CD8-positive, alpha-beta memory T cell (primary cell): Measurements from ENCODE around the gene CTIF. TPM values are rescaled to one million over a fixed set of nuclear protein-coding genes. Genes with fewer than 3 reads are reported as not detected.

Experiments
- CTCF ChIA-PET: fragments of 350-600 bp; sonication (Branson Sonifier 250); formaldehyde crosslinking; loops from one replicate; lab custom pipeline; 2021; ENCODE audit warnings: antibody characterized with exemption; lab: Charles Lee
- POLR2A ChIA-PET: fragments of 350-600 bp; sonication (Branson Sonifier 250); formaldehyde crosslinking; loops from one replicate; lab custom pipeline; 2021; ENCODE audit warnings: antibody characterized with exemption; lab: Charles Lee
- DNase-seq, 5 donors: peaks; one replicate each; pipeline versions ENCODE4 v3.0.0 to v3.0.0-alpha.2; 2020 to 2022; ENCODE audit warnings: mixed read lengths in 1 of 5
- H3K27ac ChIP-seq: one replicate; pipeline ENCODE4 v1.7.0; 2013; ENCODE audit warnings: low read depth, mild to moderate bottlenecking, low read length, moderate library complexity
- H3K27me3 ChIP-seq: 2 replicates; pipeline ENCODE4 v1.7.0; 2013; ENCODE audit warnings: low read length, mild to moderate bottlenecking; ENCODE audit not compliant: insufficient read depth, poor library complexity, severe bottlenecking
- H3K36me3 ChIP-seq: 2 replicates; pipeline ENCODE4 v1.7.0; 2013; ENCODE audit warnings: mild to moderate bottlenecking, low read length, moderate library complexity; ENCODE audit not compliant: insufficient read depth
- H3K4me1 ChIP-seq: 2 replicates; pipeline ENCODE4 v1.7.0; 2013; ENCODE audit warnings: mild to moderate bottlenecking, low read length, moderate library complexity; ENCODE audit not compliant: insufficient read depth
- H3K4me3 ChIP-seq: 2 replicates; pipeline ENCODE4 v1.7.0; 2013; ENCODE audit warnings: mild to moderate bottlenecking, low read length
- H3K9me3 ChIP-seq: 2 replicates; pipeline ENCODE4 v1.7.0; 2013; ENCODE audit warnings: mild to moderate bottlenecking, low read length
- H3K27ac Mint-ChIP-seq, 8 donors: one replicate each; pipeline ENCODE4 v1.8.0; 2020 to 2021; ENCODE audit warnings: mixed read lengths in 8 of 8, mild to moderate bottlenecking in 6 of 8, inconsistent platforms in 3 of 8, moderate library complexity in 3 of 8
- H3K27me3 Mint-ChIP-seq, 2 donors: one replicate each; pipeline ENCODE4 v1.8.0; 2020 to 2021; ENCODE audit warnings: mixed read lengths in 2 of 2, mild to moderate bottlenecking in 1 of 2, moderate library complexity in 1 of 2
- H3K36me3 Mint-ChIP-seq, 3 donors: one replicate each; pipeline ENCODE4 v1.8.0; 2020 to 2021; ENCODE audit warnings: mixed read lengths in 3 of 3, inconsistent platforms in 1 of 3, mild to moderate bottlenecking in 1 of 3
- H3K4me1 Mint-ChIP-seq, 3 donors: one replicate each; pipeline ENCODE4 v1.8.0; 2020 to 2021; ENCODE audit warnings: mixed read lengths in 3 of 3, inconsistent platforms in 1 of 3, mild to moderate bottlenecking in 1 of 3
- H3K4me3 Mint-ChIP-seq, 7 donors: one replicate each; pipeline ENCODE4 v1.8.0; 2020 to 2021; ENCODE audit warnings: mixed read lengths in 7 of 7, mild to moderate bottlenecking in 6 of 7, moderate library complexity in 4 of 7, inconsistent platforms in 2 of 7
- H3K9me3 Mint-ChIP-seq, 5 donors: one replicate each; pipeline ENCODE4 v1.8.0; 2020 to 2022; ENCODE audit warnings: mixed read lengths in 5 of 5, mild to moderate bottlenecking in 3 of 5, moderate library complexity in 2 of 5, inconsistent platforms in 1 of 5
- polyA plus RNA-seq: library from polyadenylated mRNA; unstranded; fragments of 300-500 nt; fragmentation: Illumina TruSeq; gene quantifications from one replicate; pipeline ENCODE4 v1.2.3, GENCODE V29; 2021
- total RNA-seq, 2 experiments: library from RNA; stranded (reverse); gene quantifications; one replicate each; pipeline ENCODE4 v1.2.3, GENCODE V29; 2021

Gene CTIF
- total and polyA plus RNA-seq, 3 experiments from 2014 or later: 0.89 to 4.8 (median 4.2) TPM

- ChIA-PET POLR2A (no interaction called here), CTCF (no interaction called here)
- no peaks in the 10 kb centered on the region for H3K36me3 Mint-ChIP-seq
- Histone ChIP-seq H3K9me3 (no peaks in the 10 kb centered on the region), H3K4me3 (no peak overlapping the region), H3K27me3 (no peaks in the 10 kb centered on the region), H3K27ac (no peak overlapping the region), H3K4me1 (no peaks in the 10 kb centered on the region), H3K36me3 (no peaks in the 10 kb centered on the region)
- no peaks in the 10 kb centered on the region for H3K9me3 Mint-ChIP-seq
- H3K4me1 Mint-ChIP-seq: no peaks in the 10 kb centered on the region
- no peak overlapping the region for H3K27ac Mint-ChIP-seq
- no peak for DNase-seq
- H3K27me3 Mint-ChIP-seq: peaks cover under 1 to 4% of the 10 kb centered on the region in 2 donors
- no peak overlapping the region for H3K4me3 Mint-ChIP-seq
Observed at GRCh38 chr18:48612917-48613316, 74.1 kb downstream of the CTIF start.

GRCh38 chr18:48613589-48614404 lies 75.0 kb downstream of the CTIF start:
- Histone ChIP-seq H3K9me3 (no peaks in the 10 kb centered on the region), H3K36me3 (no peaks in the 10 kb centered on the region), H3K4me3 (no peak overlapping the region), H3K27ac (no peak overlapping the region), H3K4me1 (no peaks in the 10 kb centered on the region), H3K27me3 (no peaks in the 10 kb centered on the region)
- Mint-ChIP-seq H3K9me3 (no peaks in the 10 kb centered on the region), H3K27me3 (peaks cover 0 to 4% of the 10 kb centered on the region in 2 donors), H3K4me1 (no peaks in the 10 kb centered on the region), H3K4me3 (no peak overlapping the region), H3K36me3 (no peaks in the 10 kb centered on the region), H3K27ac (no peak overlapping the region)
- ChIA-PET CTCF (no interaction called here), POLR2A (no interaction called here)
- no peak for DNase-seq

DNA sequence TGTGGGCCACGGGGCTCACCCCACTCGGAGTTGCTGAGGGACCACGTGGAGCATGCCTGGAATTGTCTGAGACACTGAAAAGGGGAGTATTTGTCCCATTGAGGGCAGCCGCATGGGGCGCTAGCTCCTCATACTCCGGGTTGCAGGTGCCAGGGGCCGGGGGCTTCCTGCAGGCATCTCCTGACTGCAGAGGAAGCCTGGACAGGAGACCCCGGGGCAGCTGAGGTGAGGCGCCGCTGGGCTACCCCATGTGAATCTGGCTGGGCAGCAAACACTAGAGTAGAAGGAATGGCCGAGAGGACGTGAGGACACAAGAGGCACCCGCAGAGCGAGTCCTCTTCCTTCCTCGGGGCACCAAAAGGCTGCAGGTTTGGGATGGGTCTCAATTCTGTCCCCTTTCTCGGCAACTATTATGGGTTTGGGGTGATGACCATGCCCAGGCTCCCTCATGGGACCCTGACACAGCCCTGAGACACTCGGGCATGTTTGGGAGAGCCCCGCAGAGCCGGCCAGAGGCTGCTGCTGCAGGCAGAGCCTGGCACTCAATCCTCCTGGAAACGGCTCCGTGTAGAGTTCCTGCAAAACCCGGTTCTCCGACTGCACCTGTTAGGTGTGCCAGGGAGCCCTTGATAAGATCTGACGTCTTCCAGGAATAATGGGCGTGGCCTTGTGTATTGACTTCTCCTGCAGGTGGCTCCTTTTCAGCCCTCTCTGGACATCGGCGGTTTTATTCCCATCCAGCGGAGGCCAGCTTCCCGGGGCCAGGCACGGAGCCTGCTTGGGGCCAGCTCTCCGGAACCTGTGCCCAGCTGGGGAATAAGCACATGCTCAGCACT lies 77.0 kb downstream of the CTIF start:
- Histone ChIP-seq H3K27ac (no peak overlapping the region), H3K4me1 (no peaks in the 10 kb centered on the region), H3K4me3 (no peak overlapping the region), H3K27me3 (no peaks in the 10 kb centered on the region), H3K36me3 (no peaks in the 10 kb centered on the region), H3K9me3 (no peaks in the 10 kb centered on the region)
- CTCF ChIA-PET: no interaction called here
- Mint-ChIP-seq H3K27me3 (no peaks in the 10 kb centered on the region), H3K27ac (no peak overlapping the region), H3K9me3 (no peaks in the 10 kb centered on the region), H3K36me3 (no peaks in the 10 kb centered on the region), H3K4me3 (no peak overlapping the region), H3K4me1 (no peaks in the 10 kb centered on the region)
- POLR2A ChIA-PET: no interaction called here
- no peak for DNase-seq

DNA sequence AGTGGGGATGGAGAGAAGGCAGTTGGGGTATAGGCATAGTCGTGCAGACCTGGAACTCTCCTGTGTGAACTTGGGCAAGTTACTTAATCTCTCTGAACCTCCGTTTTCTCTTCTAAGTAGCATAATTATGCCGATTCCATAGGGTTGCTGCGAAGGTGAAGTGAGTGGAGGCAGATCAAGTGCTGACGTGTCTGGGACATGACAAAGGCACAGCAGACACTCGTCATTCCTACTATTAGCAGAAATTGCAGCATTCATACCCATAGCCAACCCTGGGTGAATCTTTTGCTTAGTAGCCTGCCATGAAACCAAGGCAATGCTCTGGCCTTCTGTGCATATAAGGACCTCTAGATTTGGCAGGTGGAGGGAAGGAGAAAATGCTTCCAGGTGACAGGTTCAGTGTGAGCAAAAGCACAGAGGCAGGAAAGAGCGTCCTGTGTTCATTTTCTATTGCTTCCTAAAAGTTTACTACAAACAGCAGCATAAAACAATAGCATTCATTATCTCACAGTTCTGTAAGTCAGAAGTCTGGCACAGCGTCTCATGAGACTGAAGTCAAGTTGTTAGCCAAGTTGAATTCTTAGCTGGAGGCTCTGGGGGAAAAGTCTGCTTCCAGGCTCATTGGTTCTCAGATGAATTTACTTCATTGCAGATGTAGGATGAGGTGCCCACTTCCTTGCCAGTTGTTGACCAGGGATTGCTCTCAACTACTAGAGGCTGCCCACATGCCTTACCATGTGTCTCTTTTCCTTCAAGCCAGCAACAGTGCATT lies 77.8 kb downstream of the CTIF start:
- no peaks in the 10 kb centered on the region for H3K36me3 Mint-ChIP-seq
- no peaks in the 10 kb centered on the region for H3K27me3 Mint-ChIP-seq
- Histone ChIP-seq H3K27me3 (no peaks in the 10 kb centered on the region), H3K9me3 (no peaks in the 10 kb centered on the region), H3K4me3 (no peak overlapping the region), H3K4me1 (no peaks in the 10 kb centered on the region), H3K36me3 (no peaks in the 10 kb centered on the region), H3K27ac (no peak overlapping the region)
- ChIA-PET CTCF (interaction anchor here (1.1 kb wide), 1 partner anchor 10 kb away, joined by 3 read pairs; no protein-coding TSS in a partner anchor), POLR2A (no interaction called here)
- H3K4me3 Mint-ChIP-seq: no peak overlapping the region
- peak overlapping the region in 1 of 8 donors; percentile 63 for H3K27ac Mint-ChIP-seq
- H3K9me3 Mint-ChIP-seq: no peaks in the 10 kb centered on the region
- DNase-seq: no peak
- H3K4me1 Mint-ChIP-seq: no peaks in the 10 kb centered on the region

DNA sequence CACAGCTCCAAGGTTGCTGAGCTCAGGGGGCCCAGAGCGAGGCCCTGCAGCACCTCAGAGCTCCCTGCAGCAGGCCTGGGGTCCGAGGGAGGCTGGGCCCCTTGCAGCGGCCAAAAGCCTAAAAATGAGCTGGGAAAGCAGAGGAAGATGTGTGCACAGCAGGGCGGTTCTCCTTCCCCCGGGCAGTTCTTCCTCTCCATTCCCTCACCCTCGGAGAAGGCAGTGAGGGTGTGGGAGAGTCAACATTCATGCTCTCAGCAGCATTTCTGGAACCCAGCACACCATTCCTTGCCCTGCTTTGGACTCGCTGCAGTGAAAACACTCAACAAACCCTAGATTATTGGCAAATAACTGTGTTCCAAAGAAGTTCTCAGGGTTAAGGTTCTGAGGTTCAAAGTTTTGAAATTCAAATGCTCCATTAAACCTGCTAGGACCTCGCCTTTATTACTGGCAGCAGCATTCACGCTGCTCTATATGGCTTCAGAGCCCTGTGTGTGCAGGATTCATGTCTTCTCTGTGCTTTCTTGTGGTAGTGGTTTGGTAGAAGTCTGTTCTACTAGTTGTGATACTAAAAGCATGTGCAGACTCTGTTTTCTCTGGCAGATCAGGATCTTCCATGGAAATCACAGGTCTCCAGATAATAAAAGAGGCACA lies 79.1 kb downstream of the CTIF start:
- no peaks in the 10 kb centered on the region for H3K36me3 Mint-ChIP-seq
- no peaks in the 10 kb centered on the region for H3K27me3 ChIP-seq
- H3K27me3 Mint-ChIP-seq: no peaks in the 10 kb centered on the region
- no peak overlapping the region for H3K27ac ChIP-seq
- no peaks in the 10 kb centered on the region for H3K9me3 ChIP-seq
- H3K4me3 ChIP-seq: no peak overlapping the region
- H3K9me3 Mint-ChIP-seq: no peaks in the 10 kb centered on the region
- ChIA-PET CTCF (interaction anchor here (1.1 kb wide), 1 partner anchor 8 kb away, joined by 3 read pairs; no protein-coding TSS in a partner anchor), POLR2A (no interaction called here)
- no peaks in the 10 kb centered on the region for H3K36me3 ChIP-seq
- DNase-seq: no peak
- no peak overlapping the region for H3K4me3 Mint-ChIP-seq
- H3K27ac Mint-ChIP-seq: no peak overlapping the region
- no peaks in the 10 kb centered on the region for H3K4me1 Mint-ChIP-seq
- no peaks in the 10 kb centered on the region for H3K4me1 ChIP-seq

DNA sequence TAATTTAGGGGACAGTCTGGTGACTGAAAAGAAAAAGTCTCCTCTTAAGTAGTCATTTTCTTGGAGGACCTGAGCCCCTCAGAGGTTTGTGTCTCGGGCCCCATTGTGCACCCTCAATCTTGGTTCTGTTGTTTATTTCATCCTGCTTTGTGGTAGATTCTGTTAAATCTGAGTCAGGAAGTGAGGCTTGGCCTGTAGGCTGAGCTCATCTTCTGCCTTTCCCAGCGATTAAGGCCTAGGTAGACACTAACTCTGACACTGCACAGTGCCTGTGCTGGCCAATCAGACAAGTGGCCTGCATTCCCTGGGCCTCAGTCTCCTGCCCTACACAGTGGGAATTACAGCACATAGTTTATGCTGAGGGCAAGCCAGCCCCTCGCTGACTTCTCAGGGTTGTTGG lies 80.2 kb downstream of the CTIF start:
- Histone ChIP-seq H3K4me3 (no peak overlapping the region), H3K9me3 (no peaks in the 10 kb centered on the region), H3K27ac (no peak overlapping the region), H3K36me3 (no peaks in the 10 kb centered on the region), H3K4me1 (no peaks in the 10 kb centered on the region), H3K27me3 (no peaks in the 10 kb centered on the region)
- Mint-ChIP-seq H3K27me3 (no peaks in the 10 kb centered on the region), H3K9me3 (no peaks in the 10 kb centered on the region), H3K4me3 (no peak overlapping the region), H3K27ac (no peak overlapping the region), H3K4me1 (no peaks in the 10 kb centered on the region), H3K36me3 (no peaks in the 10 kb centered on the region)
- DNase-seq: no peak
- POLR2A ChIA-PET: no interaction called here
- CTCF ChIA-PET: no interaction called here

DNA sequence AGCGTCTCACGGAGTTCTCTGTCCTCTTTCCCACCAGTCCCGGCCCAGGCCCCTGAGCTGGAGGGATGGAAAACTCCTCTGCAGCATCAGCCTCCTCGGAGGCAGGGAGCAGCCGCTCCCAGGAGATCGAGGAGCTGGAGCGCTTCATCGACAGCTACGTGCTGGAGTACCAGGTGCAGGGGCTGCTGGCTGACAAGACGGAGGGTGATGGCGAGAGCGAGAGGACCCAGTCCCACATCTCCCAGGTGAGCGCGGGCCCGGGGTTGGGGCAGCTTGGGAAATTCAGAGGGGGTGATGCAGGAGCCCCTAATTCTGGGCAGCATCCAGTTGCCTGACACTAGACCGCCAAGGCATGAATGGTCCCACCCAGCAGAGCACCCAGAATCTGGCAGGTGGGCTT lies 80.7 kb downstream of the CTIF start:
- Histone ChIP-seq H3K4me3 (no peak overlapping the region), H3K27me3 (no peaks in the 10 kb centered on the region), H3K36me3 (no peaks in the 10 kb centered on the region), H3K27ac (no peak overlapping the region), H3K9me3 (no peaks in the 10 kb centered on the region), H3K4me1 (no peaks in the 10 kb centered on the region)
- DNase-seq: no peak
- Mint-ChIP-seq H3K36me3 (no peaks in the 10 kb centered on the region), H3K4me1 (no peaks in the 10 kb centered on the region), H3K9me3 (no peaks in the 10 kb centered on the region), H3K4me3 (no peak overlapping the region), H3K27me3 (no peaks in the 10 kb centered on the region), H3K27ac (no peak overlapping the region)
- POLR2A ChIA-PET: no interaction called here
- CTCF ChIA-PET: no interaction called here
